ENCODE measurements around the gene EHD4.

DNA sequence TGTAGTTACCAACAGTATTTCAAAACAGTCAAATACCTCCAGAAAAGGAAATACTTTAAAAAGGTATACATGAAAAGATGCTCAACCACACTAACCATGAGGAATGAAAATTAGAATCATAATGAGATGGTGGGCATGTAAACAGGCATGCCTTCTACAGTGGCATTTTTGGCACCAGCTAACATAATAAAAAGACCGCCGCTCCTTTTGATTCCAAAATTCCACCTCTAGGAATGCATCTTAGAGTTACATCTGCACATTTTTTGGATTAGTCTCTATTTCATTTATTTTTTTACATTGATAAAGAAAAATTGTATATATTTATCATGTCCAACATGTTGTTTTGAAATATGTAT lies 41.5 kb downstream of the EHD4 start:
- no peak for TF ChIP-seq POLR2A (IDR thresholded peaks at IDR 0.05; ENCODE audit: low read length)
- no peak for TF ChIP-seq GATA1 (IDR thresholded peaks at IDR 0.05; ENCODE audit: low read depth, low read length)

Data from erythroblast (primary cell).